H1 (cell line): ENCODE measurements around the gene ELP6. TPM values are rescaled to one million over a fixed set of nuclear protein-coding genes. Genes with fewer than 3 reads are reported as not detected.

Source experiments
- CTCF ChIA-PET: fragments of 300-600 bp; sonication (Branson Sonifier 250); formaldehyde crosslinking; loops from one replicate; lab custom pipeline; 2021; ENCODE audit not compliant: partially characterized antibody; lab: Charles Lee
- POLR2A ChIA-PET: fragments of 300-600 bp; sonication (Branson Sonifier 250); formaldehyde crosslinking; loops from one replicate; lab custom pipeline; 2021; ENCODE audit warnings: inconsistent platforms; ENCODE audit not compliant: partially characterized antibody; lab: Charles Lee
- DNase-seq, 2 experiments: peaks; one replicate each; pipeline versions ENCODE4 v3.0.0 to v3.0.0-alpha.2; 2010 to 2022; ENCODE audit warnings: low spot score in 2 of 2, low read depth in 1 of 2, mixed read lengths in 1 of 2
- FAIRE-seq: peaks from 2 replicates; lab custom pipeline; 2011; peaks lifted over from hg19 to GRCh38; lab: Jason Lieb, UNC
- H2AFZ ChIP-seq: 2 replicates; pipeline ENCODE4 v1.8.1; 2012; ENCODE audit warnings: low read length, inconsistent platforms
- H2AK5ac ChIP-seq: 2 replicates; pipeline ENCODE4 v1.6.1; 2013; ENCODE audit warnings: low read depth, low read length
- H2BK120ac ChIP-seq: replicated peaks from 2 replicates; pipeline ENCODE3; 2013; ENCODE audit warnings: low read depth, low read length, inconsistent platforms
- H2BK12ac ChIP-seq: 2 replicates; pipeline ENCODE4 v1.6.1; 2013; ENCODE audit warnings: low read depth, low read length
- H2BK15ac ChIP-seq: 2 replicates; pipeline ENCODE4 v1.6.1; 2013; ENCODE audit warnings: low read length
- H2BK20ac ChIP-seq: 2 replicates; pipeline ENCODE4 v1.6.1; 2013; ENCODE audit warnings: low read length
- H2BK5ac ChIP-seq: 2 replicates; pipeline ENCODE4 v1.6.1; 2013; ENCODE audit warnings: low read depth, low read length
- H3K14ac ChIP-seq: 2 replicates; pipeline ENCODE4 v1.6.1; 2013; ENCODE audit warnings: inconsistent platforms; ENCODE audit not compliant: insufficient read length
- H3K18ac ChIP-seq: 2 replicates; pipeline ENCODE4 v1.6.1; 2013; ENCODE audit warnings: low read length; ENCODE audit errors: extremely low read depth
- H3K23ac ChIP-seq: 2 replicates; pipeline ENCODE4 v1.6.1; 2013; ENCODE audit warnings: inconsistent platforms; ENCODE audit not compliant: insufficient read length
- H3K23me2 ChIP-seq: 2 replicates; pipeline ENCODE4 v1.6.1; 2013; ENCODE audit warnings: low read depth, low read length
- H3K27ac ChIP-seq: 2 replicates; pipeline ENCODE4 v1.6.1; 2011; ENCODE audit warnings: low read depth, low read length, inconsistent platforms
- H3K27me3 ChIP-seq, 4 experiments: replicated peaks in 1 of 4; 1 replicate in 1 of 4; 2 replicates in 3 of 4; pipeline versions ENCODE4 v1.6.1 to v1.8.1; 2011 to 2013; ENCODE audit warnings: low read length in 3 of 4, mild to moderate bottlenecking in 3 of 4, inconsistent platforms in 2 of 4, mixed read lengths in 2 of 4, moderate library complexity in 1 of 4; ENCODE audit not compliant: control insufficient read depth in 3 of 4, insufficient read depth in 3 of 4; ENCODE audit errors: extremely low read depth in 1 of 4
- H3K36me3 ChIP-seq, 4 experiments: 2 replicates each; pipeline versions ENCODE4 v1.6.1 to v1.8.1; 2011 to 2013; ENCODE audit warnings: mild to moderate bottlenecking in 4 of 4, low read length in 3 of 4, moderate library complexity in 2 of 4, control low read depth in 1 of 4, inconsistent platforms in 1 of 4; ENCODE audit not compliant: insufficient read depth in 4 of 4, control insufficient read depth in 2 of 4
- H3K4ac ChIP-seq: replicated peaks from 2 replicates; pipeline ENCODE3; 2013; ENCODE audit warnings: low read length, low read depth, mixed read lengths, inconsistent platforms; ENCODE audit not compliant: insufficient read length
- H3K4me1 ChIP-seq, 4 experiments: replicated peaks in 1 of 4; 1 replicate in 1 of 4; 2 replicates in 3 of 4; pipeline versions ENCODE4 v1.6.1 to v1.8.1; 2011 to 2013; ENCODE audit warnings: low read length in 3 of 4, inconsistent platforms in 2 of 4, mixed read lengths in 1 of 4; ENCODE audit not compliant: insufficient read depth in 4 of 4, control insufficient read depth in 3 of 4
- H3K4me2 ChIP-seq, 2 experiments: 2 replicates each; pipeline versions ENCODE4 v1.6.1 to v1.8.1; 2011 to 2013; ENCODE audit warnings: low read depth in 2 of 2, low read length in 2 of 2, control low read depth in 1 of 2, inconsistent platforms in 1 of 2, mild to moderate bottlenecking in 1 of 2; ENCODE audit not compliant: insufficient read depth in 1 of 2
- H3K4me3 ChIP-seq, 4 experiments: fragments of 200-600, 300-600 bp in 1 of 4; sonication (generic), shearing (Covaris generic), sonication (Bioruptor Twin) in 1 of 4; 2 replicates each; pipeline versions ENCODE4 v1.5.1 to v1.8.1; 2011 to 2016; ENCODE audit warnings: low read length in 4 of 4, low read depth in 3 of 4, control low read depth in 2 of 4, inconsistent platforms in 2 of 4, mild to moderate bottlenecking in 2 of 4, mixed read lengths in 1 of 4, moderate library complexity in 1 of 4; ENCODE audit not compliant: insufficient read depth in 2 of 4; ENCODE audit errors: extremely low read depth in 1 of 4
- H3K56ac ChIP-seq: replicated peaks from 2 replicates; pipeline ENCODE3; 2013; ENCODE audit warnings: low read depth, mild to moderate bottlenecking, mixed read lengths, low read length, inconsistent platforms; ENCODE audit not compliant: insufficient read length
- H3K79me1 ChIP-seq: 2 replicates; pipeline ENCODE4 v1.6.1; 2013; ENCODE audit warnings: low read depth, low read length, control low read depth
- H3K79me2 ChIP-seq, 2 experiments: 2 replicates each; pipeline versions ENCODE4 v1.6.1 to v1.8.1; 2012 to 2013; ENCODE audit warnings: low read length in 2 of 2, mild to moderate bottlenecking in 2 of 2, inconsistent platforms in 1 of 2; ENCODE audit not compliant: insufficient read depth in 2 of 2, control insufficient read depth in 1 of 2
- H3K9ac ChIP-seq, 4 experiments: replicated peaks in 1 of 4; 1 replicate in 1 of 4; 2 replicates in 3 of 4; pipeline versions ENCODE4 v1.6.1 to v1.8.1; 2011 to 2013; ENCODE audit warnings: low read depth in 3 of 4, low read length in 3 of 4, control low read depth in 2 of 4, mild to moderate bottlenecking in 2 of 4, moderate library complexity in 2 of 4, inconsistent platforms in 1 of 4; ENCODE audit errors: extremely low read depth in 1 of 4
- H3K9me3 ChIP-seq, 2 experiments: 2 replicates each; pipeline versions ENCODE4 v1.6.1 to v1.8.1; 2012 to 2013; ENCODE audit warnings: mild to moderate bottlenecking in 2 of 2, moderate library complexity in 2 of 2, control low read depth in 1 of 2, inconsistent platforms in 1 of 2, low read depth in 1 of 2, low read length in 1 of 2, mixed read lengths in 1 of 2; ENCODE audit not compliant: insufficient read depth in 2 of 2
- H4K20me1 ChIP-seq, 2 experiments: replicated peaks in 1 of 2; 2 replicates each; pipeline versions ENCODE3 to v1.8.1; 2011 to 2013; ENCODE audit warnings: inconsistent platforms in 2 of 2, low read length in 2 of 2, mild to moderate bottlenecking in 1 of 2; ENCODE audit not compliant: insufficient read depth in 2 of 2, control insufficient read depth in 1 of 2
- H4K5ac ChIP-seq: 2 replicates; pipeline ENCODE4 v1.6.1; 2013; ENCODE audit warnings: low read length, low read depth, mixed read lengths, inconsistent platforms; ENCODE audit not compliant: insufficient read length
- H4K8ac ChIP-seq: 2 replicates; pipeline ENCODE4 v1.8.0; 2013; ENCODE audit warnings: mild to moderate bottlenecking, moderate library complexity, low read length, inconsistent platforms; ENCODE audit not compliant: insufficient read depth; ENCODE audit errors: extremely low read depth
- H4K91ac ChIP-seq: replicated peaks from 2 replicates; pipeline ENCODE3; 2013; ENCODE audit warnings: low read length, mixed read lengths, inconsistent platforms; ENCODE audit not compliant: insufficient read length
- ATF2 ChIP-seq: IDR thresholded peaks from 2 replicates; pipeline ENCODE4 v1.6.1; 2012; ENCODE audit warnings: low read length, inconsistent platforms
- BCL11A ChIP-seq, 2 experiments: IDR thresholded peaks; one replicate each; pipeline ENCODE4 v1.6.1; 2011; ENCODE audit warnings: low read depth in 2 of 2, low read length in 2 of 2, mild to moderate bottlenecking in 2 of 2
- RFX5 ChIP-seq: IDR thresholded peaks from 2 replicates; pipeline ENCODE4 v1.6.1; 2011; ENCODE audit warnings: low read depth, low read length, improper control_type of control experiment, borderline replicate concordance
- RXRA ChIP-seq: IDR thresholded peaks from 2 replicates; pipeline ENCODE4 v1.6.1; 2011; ENCODE audit warnings: low read depth, mild to moderate bottlenecking, low read length, moderate library complexity; ENCODE audit not compliant: insufficient read depth
- SIX5 ChIP-seq: IDR thresholded peaks from 2 replicates; pipeline ENCODE4 v1.6.1; 2011; ENCODE audit warnings: mild to moderate bottlenecking, low read depth, low read length
- WGBS, 2 experiments: shearing (Covaris generic) in 1 of 2; methylation state at CpG; one replicate each; pipeline versions ENCODE4 v1.1.6 to v1.1.7; 2013 to 2015; ENCODE audit warnings: low lambda C conversion rate in 2 of 2, mixed read lengths in 2 of 2, inconsistent platforms in 1 of 2, low coverage in 1 of 2, missing lambda C conversion rate in 1 of 2; ENCODE audit not compliant: insufficient replicate concordance in 2 of 2, insufficient coverage in 1 of 2, insufficient read length in 1 of 2; ENCODE audit errors: extremely low coverage in 1 of 2, missing lambda C conversion rate in 1 of 2; 5-methylcytosine and 5-hydroxymethylcytosine counted together
- polyA plus RNA-seq, 7 experiments: library from polyadenylated mRNA; depleted of rRNA in 3 of 7; stranded (reverse) in 5 of 7; unstranded in 2 of 7; fragments of >200 nt in 5 of 7; fragments of 200-250 nt in 2 of 7; gene quantifications; 1 replicate in 5 of 7; 2 replicates in 1 of 7; 4 replicates in 1 of 7; pipeline versions ENCODE4 v1.2.1 to v1.2.3, GENCODE V29; 2011 to 2013; ENCODE audit warnings: missing spikeins in 2 of 7, mixed read lengths in 2 of 7
- total RNA-seq: library from RNA; stranded (reverse); fragmentation: NEBNext Ultra II Directional; extraction: Animal tissue kit (Norgen Biotek cat#: 25700); gene quantifications from 2 replicates; pipeline ENCODE4 v1.2.1, GENCODE V29; 2021

Gene ELP6
- total and polyA plus RNA-seq, 2 of the 8 experiments (the other 6 are each of a cell fraction or from before 2014, with no cell fraction given) = 51.1 to 78.7 TPM

GRCh38 chr3:47503033-47503432, 10.5 kb downstream of the ELP6 start:
- ChIA-PET CTCF (interaction anchor here (1.1 kb wide), 1 partner anchor 94 kb away, joined by 3 read pairs; no protein-coding TSS in a partner anchor), POLR2A (interaction anchor here (1.4 to 1.9 kb wide), 2 partner anchors 9 to 20 kb away, joined by 3 to 6 read pairs; no protein-coding TSS in a partner anchor)
- 88% methylated on average over 2 of the region's 2 CpGs; no CpG with 5 or more reads in 1 of the 2 experiments for WGBS, 2 experiments

More at GRCh38 chr3:47503033-47503432, 10.5 kb downstream of the ELP6 start:
- H2BK20ac ChIP-seq = no peak overlapping the region
- H3K14ac ChIP-seq = no peak overlapping the region
- no peak overlapping the region for H3K4me2 ChIP-seq
- H2AK5ac ChIP-seq = no peak overlapping the region
- H3K79me2 ChIP-seq = peaks cover 0 to 4% of the 10 kb centered on the region in 2 experiments; a peak in 1 of 4 replicates
- H4K8ac ChIP-seq = no peak overlapping the region
- no peak overlapping the region for H3K23ac ChIP-seq
- peaks cover 16 to 62% (median 40%) of the 10 kb centered on the region in 4 experiments for H3K36me3 ChIP-seq
- H2BK5ac ChIP-seq = no peak overlapping the region
- H3K27me3 ChIP-seq = no peaks in the 10 kb centered on the region
- H3K18ac ChIP-seq = no peak overlapping the region
- H3K4me1 ChIP-seq = peaks cover 0 to 4% (median 0%) of the 10 kb centered on the region in 4 experiments; a peak in 3 of 7 replicates
- no peak overlapping the region for H3K4ac ChIP-seq
- no peak overlapping the region for H3K4me3 ChIP-seq
- H2AFZ ChIP-seq = no peak overlapping the region
- peaks cover 0 to 11% of the 10 kb centered on the region in 2 experiments for H4K20me1 ChIP-seq
- no peak overlapping the region for H3K56ac ChIP-seq
- H3K23me2 ChIP-seq = no peaks in the 10 kb centered on the region
- no peaks in the 10 kb centered on the region for H3K79me1 ChIP-seq
- FAIRE-seq (no peak), DNase-seq (no peak)
- H3K27ac ChIP-seq = no peak overlapping the region
- TF ChIP-seq BCL11A (IDR thresholded peaks at IDR 0.05; ENCODE audit: low read depth in 2 of 2, low read length in 2 of 2) (no peak), RFX5 (no peak), RXRA (no peak), SIX5 (no peak), ATF2 (no peak)
- H3K9ac ChIP-seq = no peak overlapping the region
- no peak overlapping the region for H4K5ac ChIP-seq
- H3K9me3 ChIP-seq = no peaks in the 10 kb centered on the region
- H4K91ac ChIP-seq = no peak overlapping the region
- H2BK120ac ChIP-seq = no peak overlapping the region
- H2BK15ac ChIP-seq = no peak overlapping the region
- H2BK12ac ChIP-seq = no peak overlapping the region
